BJ (cell line): ENCODE results near the gene CDH2. TPM values are rescaled to one million over a fixed set of nuclear protein-coding genes. Genes with fewer than 3 reads are reported as not detected.

Experiments
- CTCF ChIA-PET: fragments of 350-600 bp; formaldehyde crosslinking; extraction: SDS; loops from one replicate; lab custom pipeline; 2021; ENCODE audit warnings: antibody characterized with exemption, inconsistent platforms; lab: Yijun Ruan, JAX
- POLR2A ChIA-PET: fragments of 300-600 bp; sonication (Branson Sonifier 250); formaldehyde crosslinking; extraction: SDS; loops from one replicate; lab custom pipeline; 2021; ENCODE audit warnings: antibody characterized with exemption; lab: Charles Lee
- DNase-seq: peaks from one replicate; pipeline ENCODE4 v3.0.0-alpha.2; 2011; ENCODE audit warnings: low read depth
- H3K27me3 ChIP-seq: 2 replicates; pipeline ENCODE4 v1.6.0; 2011; ENCODE audit warnings: low read length; ENCODE audit not compliant: control insufficient read depth, insufficient read depth
- H3K36me3 ChIP-seq: 2 replicates; pipeline ENCODE4 v1.5.1; 2011; ENCODE audit warnings: low read length; ENCODE audit not compliant: control insufficient read depth, insufficient read depth
- H3K4me3 ChIP-seq: 2 replicates; pipeline ENCODE4 v1.5.1; 2011; ENCODE audit warnings: low read depth, mild to moderate bottlenecking, control low read depth, low read length
- CTCF ChIP-seq: IDR thresholded peaks from 2 replicates; pipeline ENCODE4 v1.5.1; 2011; ENCODE audit warnings: low read depth, mild to moderate bottlenecking, control low read depth, inconsistent platforms, low read length, moderate library complexity; ENCODE audit not compliant: insufficient read depth
- polyA plus RNA-seq: library from polyadenylated mRNA; depleted of rRNA; stranded (reverse); fragments of >200 nt; gene quantifications from 2 replicates; pipeline ENCODE4 v1.2.3, GENCODE V29; 2011

Gene CDH2
- polyA plus RNA-seq, 1 experiment, result 180 TPM

- no peak for TF ChIP-seq CTCF
- ChIA-PET POLR2A (no interaction called here), CTCF (interaction anchor here (1.0 kb wide), 1 partner anchor 19 kb away, joined by 3 read pairs; no protein-coding TSS in a partner anchor)
- Histone ChIP-seq H3K36me3 (peaks cover 7% of the 10 kb centered on the region), H3K27me3 (no peaks in the 10 kb centered on the region), H3K4me3 (no peak overlapping the region)
- DNase-seq, result no peak
These were observed 182.4 kb downstream of the CDH2 start for GRCh38 chr18:27994571-27994970.

- CTCF ChIA-PET, result no interaction called here
- DNase-seq, result no peak
- Histone ChIP-seq H3K4me3 (no peak overlapping the region), H3K36me3 (peaks cover 3% of the 10 kb centered on the region), H3K27me3 (no peaks in the 10 kb centered on the region)
- TF ChIP-seq CTCF, result no peak
- POLR2A ChIA-PET, result no interaction called here
These were observed 185.5 kb downstream of the CDH2 start for GRCh38 chr18:27991391-27991790.

- H3K36me3 ChIP-seq, result peaks cover 6% of the 10 kb centered on the region
- H3K4me3 ChIP-seq, result no peak overlapping the region
- TF ChIP-seq CTCF, result no peak
- CTCF ChIA-PET, result interaction anchor here (0.6 kb wide), 1 partner anchor 41 kb away, joined by 3 read pairs; no protein-coding TSS in a partner anchor
- DNase-seq, result no peak
- no peaks in the 10 kb centered on the region for H3K27me3 ChIP-seq
- POLR2A ChIA-PET, result no interaction called here
These were observed 191.1 kb downstream of the CDH2 start for GRCh38 chr18:27985832-27986231.

GRCh38 chr18:27983780-27984179, 193.2 kb downstream of the CDH2 start:
- DNase-seq, result no peak
- no peak for TF ChIP-seq CTCF
- CTCF ChIA-PET, result no interaction called here
- Histone ChIP-seq H3K4me3 (no peak overlapping the region), H3K27me3 (no peaks in the 10 kb centered on the region), H3K36me3 (peaks cover 6% of the 10 kb centered on the region)
- POLR2A ChIA-PET, result no interaction called here

GRCh38 chr18:27976806-27977408, 200.0 kb downstream of the CDH2 start:
- DNase-seq, result no peak
- ChIA-PET CTCF (no interaction called here), POLR2A (no interaction called here)
- H3K36me3 ChIP-seq, result peaks cover 9% of the 10 kb centered on the region
- TF ChIP-seq CTCF, result no peak
- no peak overlapping the region for H3K4me3 ChIP-seq
- no peaks in the 10 kb centered on the region for H3K27me3 ChIP-seq
